ENCODE data around the gene NDOR1.

Gene NDOR1

GRCh38 chr9:137192859-137193258 lies 12.6 kb upstream of the NDOR1 start:
- no peak overlapping the region for H3K4me3 ChIP-seq (ENCODE audit: low read length in 2 of 2)
- no peaks in the 10 kb centered on the region for H3K9me3 ChIP-seq (ENCODE audit: control insufficient read depth in 2 of 2, low read length in 2 of 2)
- H3K9ac ChIP-seq (ENCODE audit: low read length in 2 of 2): no peak overlapping the region
- H3K27me3 ChIP-seq (ENCODE audit: control insufficient read depth in 1 of 2, insufficient read depth in 2 of 2, low read length in 2 of 2): no peaks in the 10 kb centered on the region
- no peak overlapping the region for H3K27ac ChIP-seq (ENCODE audit: low read length)
- peaks cover 36% of the 10 kb centered on the region for H3K4me1 ChIP-seq (ENCODE audit: control insufficient read depth, insufficient read depth, low read length)
- H3K36me3 ChIP-seq (ENCODE audit: control insufficient read depth in 2 of 2, insufficient read depth in 2 of 2, low read length in 2 of 2): peaks cover 2 to 5% of the 10 kb centered on the region in 2 donors

GRCh38 chr9:137193771-137194170 lies 11.7 kb upstream of the NDOR1 start:
- Histone ChIP-seq H3K27me3 (ENCODE audit: control insufficient read depth in 1 of 2, insufficient read depth in 2 of 2, low read length in 2 of 2) (no peaks in the 10 kb centered on the region), H3K4me1 (ENCODE audit: control insufficient read depth, insufficient read depth, low read length) (peaks cover 42% of the 10 kb centered on the region), H3K36me3 (ENCODE audit: control insufficient read depth in 2 of 2, insufficient read depth in 2 of 2, low read length in 2 of 2) (peaks cover 2 to 5% of the 10 kb centered on the region in 2 donors), H3K27ac (ENCODE audit: low read length) (no peak overlapping the region), H3K9ac (ENCODE audit: low read length in 2 of 2) (no peak overlapping the region), H3K9me3 (ENCODE audit: control insufficient read depth in 2 of 2, low read length in 2 of 2) (no peaks in the 10 kb centered on the region), H3K4me3 (ENCODE audit: low read length in 2 of 2) (no peak overlapping the region)

DNA sequence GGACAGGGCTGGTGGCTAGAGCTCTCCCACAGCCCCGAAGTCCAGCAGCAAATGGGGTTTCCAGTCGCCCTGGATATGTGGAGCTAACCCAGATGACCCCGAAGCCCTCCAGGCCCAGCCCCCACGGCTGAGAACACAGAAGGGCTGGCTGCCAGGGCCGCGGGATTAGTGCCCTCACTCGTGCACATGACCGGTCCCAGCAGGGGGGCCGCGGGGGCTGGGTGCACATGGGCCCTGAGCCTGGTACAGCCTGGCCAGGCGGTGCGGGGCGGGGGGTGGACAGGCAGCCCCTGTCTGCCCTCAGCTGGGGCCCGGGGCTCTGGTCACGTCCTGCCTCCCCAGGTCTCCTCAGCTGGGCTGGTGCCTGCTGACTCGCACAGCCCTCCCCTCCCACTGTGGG lies 11.1 kb upstream of the NDOR1 start:
- no peak overlapping the region for H3K27ac ChIP-seq (ENCODE audit: low read length)

GRCh38 chr9:137194909-137195308 lies 10.6 kb upstream of the NDOR1 start:
- Histone ChIP-seq H3K4me3 (ENCODE audit: low read length in 2 of 2) (no peak overlapping the region), H3K27ac (ENCODE audit: low read length) (no peak overlapping the region), H3K9me3 (ENCODE audit: control insufficient read depth in 2 of 2, low read length in 2 of 2) (no peaks in the 10 kb centered on the region), H3K27me3 (ENCODE audit: control insufficient read depth in 1 of 2, insufficient read depth in 2 of 2, low read length in 2 of 2) (no peaks in the 10 kb centered on the region), H3K4me1 (ENCODE audit: control insufficient read depth, insufficient read depth, low read length) (peaks cover 43% of the 10 kb centered on the region), H3K36me3 (ENCODE audit: control insufficient read depth in 2 of 2, insufficient read depth in 2 of 2, low read length in 2 of 2) (peaks cover 2 to 4% of the 10 kb centered on the region in 2 donors), H3K9ac (ENCODE audit: low read length in 2 of 2) (no peak overlapping the region)

More for the DNA sequence above, 11.1 kb upstream of the NDOR1 start:
- Histone ChIP-seq H3K4me1 (ENCODE audit: control insufficient read depth, insufficient read depth, low read length) (peaks cover 43% of the 10 kb centered on the region), H3K4me3 (ENCODE audit: low read length in 2 of 2) (no peak overlapping the region), H3K9ac (ENCODE audit: low read length in 2 of 2) (no peak overlapping the region), H3K36me3 (ENCODE audit: control insufficient read depth in 2 of 2, insufficient read depth in 2 of 2, low read length in 2 of 2) (peaks cover 2 to 5% of the 10 kb centered on the region in 2 donors), H3K9me3 (ENCODE audit: control insufficient read depth in 2 of 2, low read length in 2 of 2) (no peaks in the 10 kb centered on the region), H3K27me3 (ENCODE audit: control insufficient read depth in 1 of 2, insufficient read depth in 2 of 2, low read length in 2 of 2) (no peaks in the 10 kb centered on the region)

- Histone ChIP-seq H3K9ac (ENCODE audit: low read length in 2 of 2) (no peak overlapping the region), H3K4me3 (ENCODE audit: low read length in 2 of 2) (no peak overlapping the region), H3K36me3 (ENCODE audit: control insufficient read depth in 2 of 2, insufficient read depth in 2 of 2, low read length in 2 of 2) (peaks cover 0 to 2% of the 10 kb centered on the region in 2 donors), H3K27ac (ENCODE audit: low read length) (no peak overlapping the region), H3K4me1 (ENCODE audit: control insufficient read depth, insufficient read depth, low read length) (peaks cover 36% of the 10 kb centered on the region), H3K9me3 (ENCODE audit: control insufficient read depth in 2 of 2, low read length in 2 of 2) (no peaks in the 10 kb centered on the region), H3K27me3 (ENCODE audit: control insufficient read depth in 1 of 2, insufficient read depth in 2 of 2, low read length in 2 of 2) (no peaks in the 10 kb centered on the region)
Measured at GRCh38 chr9:137195525-137196220, 9.8 kb upstream of the NDOR1 start.

DNA sequence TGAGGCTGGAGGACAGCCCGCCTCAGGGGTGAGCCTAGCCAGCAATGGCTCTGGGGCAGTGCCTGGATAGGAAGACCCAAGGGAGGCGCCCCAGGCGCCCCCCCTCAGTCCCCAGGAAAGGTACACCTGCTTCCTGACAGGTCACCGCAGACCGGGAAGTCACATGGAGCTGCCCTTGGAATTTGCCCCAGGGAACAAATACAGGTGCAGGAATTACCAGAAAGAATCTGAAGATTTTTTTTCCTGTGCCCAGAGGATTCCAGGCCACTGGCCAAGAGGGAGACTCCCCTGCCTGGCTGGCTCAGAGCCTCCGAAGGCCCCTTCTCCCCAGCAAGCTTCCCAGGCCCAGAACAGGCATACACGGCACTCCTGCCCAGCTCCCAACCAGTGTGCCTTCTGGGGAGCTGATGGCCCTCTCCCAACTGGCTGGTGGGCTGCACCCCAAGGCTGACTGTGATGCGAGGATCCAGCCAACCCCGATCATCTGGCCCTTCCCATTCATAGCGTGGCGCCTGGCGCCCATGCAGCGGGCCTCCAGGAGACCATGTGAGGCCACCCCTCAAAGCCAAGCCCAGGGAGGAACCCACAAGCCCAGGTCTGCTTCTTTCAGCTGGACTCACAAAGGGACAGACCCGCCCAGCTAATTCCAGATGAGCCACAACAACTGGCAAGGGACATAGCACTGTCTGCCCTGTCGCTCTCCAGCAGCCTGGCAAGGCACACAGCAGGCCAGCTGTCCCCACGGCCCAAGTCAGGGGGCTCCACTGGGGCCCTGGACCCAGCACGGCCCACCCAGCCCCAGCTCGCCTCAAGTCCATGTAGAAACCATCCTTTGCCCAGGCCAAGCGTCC lies 7.2 kb upstream of the NDOR1 start:
- H3K9me3 ChIP-seq (ENCODE audit: control insufficient read depth in 2 of 2, low read length in 2 of 2): no peaks in the 10 kb centered on the region
- peaks cover 38% of the 10 kb centered on the region for H3K4me1 ChIP-seq (ENCODE audit: control insufficient read depth, insufficient read depth, low read length)
- H3K9ac ChIP-seq (ENCODE audit: low read length in 2 of 2): peak overlapping the region in 1 of 2 donors; percentile 51
- H3K27me3 ChIP-seq (ENCODE audit: control insufficient read depth in 1 of 2, insufficient read depth in 2 of 2, low read length in 2 of 2): no peaks in the 10 kb centered on the region
- H3K4me3 ChIP-seq (ENCODE audit: low read length in 2 of 2): peak overlapping the region in 1 of 2 donors; percentile 60
- no peak overlapping the region for H3K27ac ChIP-seq (ENCODE audit: low read length)
- no peaks in the 10 kb centered on the region for H3K36me3 ChIP-seq (ENCODE audit: control insufficient read depth in 2 of 2, insufficient read depth in 2 of 2, low read length in 2 of 2)

DNA sequence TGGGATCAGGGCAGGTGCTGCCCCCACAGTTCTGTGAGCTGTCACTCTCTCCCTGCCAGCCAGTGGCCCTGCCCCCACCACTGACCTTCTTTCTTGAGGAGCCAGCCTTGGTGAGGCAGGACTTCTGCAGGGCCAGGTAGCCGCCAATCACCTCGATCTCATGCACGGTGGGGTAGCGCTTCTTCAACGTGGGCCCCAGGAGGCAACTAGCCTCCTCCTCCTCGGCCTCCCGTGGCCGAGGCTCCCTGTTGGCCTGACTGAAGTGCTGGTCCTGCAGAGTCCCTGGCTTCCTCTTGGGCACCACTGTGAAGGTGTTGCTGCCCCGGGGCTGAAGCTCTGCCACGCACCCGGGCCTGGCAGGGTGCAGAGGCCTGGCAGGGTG lies 6.6 kb upstream of the NDOR1 start:
- peaks cover 44% of the 10 kb centered on the region for H3K4me1 ChIP-seq (ENCODE audit: control insufficient read depth, insufficient read depth, low read length)

GRCh38 chr9:137199411-137200121 lies 5.9 kb upstream of the NDOR1 start:
- Histone ChIP-seq H3K27me3 (ENCODE audit: control insufficient read depth in 1 of 2, insufficient read depth in 2 of 2, low read length in 2 of 2) (no peaks in the 10 kb centered on the region), H3K27ac (ENCODE audit: low read length) (no peak overlapping the region), H3K36me3 (ENCODE audit: control insufficient read depth in 2 of 2, insufficient read depth in 2 of 2, low read length in 2 of 2) (no peaks in the 10 kb centered on the region), H3K9ac (ENCODE audit: low read length in 2 of 2) (peak overlapping the region in 1 of 2 donors; percentile 13), H3K9me3 (ENCODE audit: control insufficient read depth in 2 of 2, low read length in 2 of 2) (no peaks in the 10 kb centered on the region), H3K4me3 (ENCODE audit: low read length in 2 of 2) (peak overlapping the region in 1 of 2 donors; percentile 60), H3K4me1 (ENCODE audit: control insufficient read depth, insufficient read depth, low read length) (peaks cover 50% of the 10 kb centered on the region)

More for the DNA sequence above, 6.6 kb upstream of the NDOR1 start:
- H3K4me3 ChIP-seq (ENCODE audit: low read length in 2 of 2): peak overlapping the region in 1 of 2 donors; percentile 60
- no peaks in the 10 kb centered on the region for H3K36me3 ChIP-seq (ENCODE audit: control insufficient read depth in 2 of 2, insufficient read depth in 2 of 2, low read length in 2 of 2)
- peak overlapping the region in 1 of 2 donors; percentile 51 for H3K9ac ChIP-seq (ENCODE audit: low read length in 2 of 2)
- H3K9me3 ChIP-seq (ENCODE audit: control insufficient read depth in 2 of 2, low read length in 2 of 2): no peaks in the 10 kb centered on the region
- H3K27ac ChIP-seq (ENCODE audit: low read length): no peak overlapping the region
- H3K27me3 ChIP-seq (ENCODE audit: control insufficient read depth in 1 of 2, insufficient read depth in 2 of 2, low read length in 2 of 2): no peaks in the 10 kb centered on the region

DNA sequence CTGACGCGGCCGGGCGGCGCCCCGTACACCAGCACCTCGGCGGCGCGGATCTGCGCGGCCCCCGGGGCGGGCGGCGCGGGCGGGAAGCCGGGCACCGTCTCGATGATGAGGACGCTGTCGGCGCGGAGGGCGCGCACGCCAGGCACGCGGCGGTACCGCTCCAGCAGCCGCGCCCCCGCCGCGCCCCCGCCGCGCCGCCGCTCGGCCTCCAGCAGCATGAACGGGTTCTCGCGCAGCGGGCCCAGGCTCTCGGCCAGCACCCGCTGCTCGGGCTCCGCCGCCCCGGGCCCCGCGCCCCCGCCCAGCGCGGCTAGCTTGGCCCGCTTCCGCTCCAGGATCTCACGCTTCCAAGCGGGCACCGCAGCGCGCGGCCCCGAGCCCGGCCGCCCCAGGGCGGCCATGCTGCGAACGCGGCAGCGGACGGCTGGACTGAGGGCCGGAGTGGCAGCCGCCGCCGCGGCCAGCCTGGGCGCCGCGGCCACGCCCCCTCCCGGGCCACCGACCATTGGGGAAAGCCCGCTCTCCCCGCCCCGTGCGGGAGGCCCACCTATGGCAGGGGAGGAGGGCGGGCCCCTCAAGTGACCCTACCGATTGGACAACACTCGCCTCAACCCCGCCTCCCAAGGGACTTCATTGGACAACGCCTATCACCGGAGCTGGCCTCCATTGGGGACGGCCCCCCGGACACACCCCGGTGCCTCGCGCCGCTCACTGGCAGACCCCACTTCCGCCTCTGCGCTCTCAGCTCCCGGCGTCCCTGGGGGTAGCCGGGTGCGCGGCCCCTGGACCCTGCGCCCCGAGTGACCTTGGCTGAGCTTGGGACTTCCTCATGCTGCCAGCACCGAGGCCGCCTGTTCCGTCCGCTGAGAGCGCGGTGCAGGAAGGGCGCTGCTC lies 4.9 kb upstream of the NDOR1 start, which contains the start of gene TPRN:
Gene TPRN, minus strand, starts transcription at position 431 of the 894 bp plus-strand sequence. Its CDS starts 30 bp downstream, at position 401.
- Histone ChIP-seq H3K9ac (ENCODE audit: low read length in 2 of 2) (peak within 1 kb of the TSS; percentile 50 to 62), H3K4me3 (ENCODE audit: low read length in 2 of 2) (peak within 1 kb of the TSS; percentile 59 to 80), H3K27me3 (ENCODE audit: control insufficient read depth in 1 of 2, insufficient read depth in 2 of 2, low read length in 2 of 2) (no peaks in the 10 kb centered on the region), H3K9me3 (ENCODE audit: control insufficient read depth in 2 of 2, low read length in 2 of 2) (no peaks in the 10 kb centered on the region), H3K27ac (ENCODE audit: low read length) (peak within 1 kb of the TSS; percentile 53), H3K36me3 (ENCODE audit: control insufficient read depth in 2 of 2, insufficient read depth in 2 of 2, low read length in 2 of 2) (no peaks in the 10 kb centered on the region), H3K4me1 (ENCODE audit: control insufficient read depth, insufficient read depth, low read length) (peaks cover 55% of the 10 kb centered on the region)
